Osteocyte (in vitro differentiated cells): ENCODE results near the gene KCTD11. TPM values are rescaled to one million over a fixed set of nuclear protein-coding genes. Genes with fewer than 3 reads are reported as not detected.
"Not testable (repeated sequence)": the region's sequence is repeated elsewhere in the genome, so short reads cannot be mapped to it uniquely, and the experiment has no call there.

Source experiments
- DNase-seq: peaks from one replicate; pipeline ENCODE4 v3.0.0; 2021; ENCODE audit warnings: mixed read lengths; ENCODE audit not compliant: unreplicated experiment; ENCODE audit errors: extremely low spot score
- H3K27ac Mint-ChIP-seq: one replicate; pipeline ENCODE4 v1.8.0; 2021; ENCODE audit warnings: mild to moderate bottlenecking, mixed read lengths; ENCODE audit not compliant: unreplicated experiment
- H3K27me3 Mint-ChIP-seq: one replicate; pipeline ENCODE4 v1.8.0; 2021; ENCODE audit warnings: mixed read lengths; ENCODE audit not compliant: unreplicated experiment
- H3K36me3 Mint-ChIP-seq: one replicate; pipeline ENCODE4 v1.8.0; 2021; ENCODE audit warnings: mixed read lengths; ENCODE audit not compliant: unreplicated experiment
- H3K4me1 Mint-ChIP-seq: one replicate; pipeline ENCODE4 v1.8.0; 2021; ENCODE audit warnings: mixed read lengths; ENCODE audit not compliant: unreplicated experiment
- H3K4me3 Mint-ChIP-seq: one replicate; pipeline ENCODE4 v1.8.0; 2021; ENCODE audit warnings: mild to moderate bottlenecking, moderate library complexity, mixed read lengths; ENCODE audit not compliant: unreplicated experiment
- H3K9me3 Mint-ChIP-seq: one replicate; pipeline ENCODE4 v1.8.0; 2021; ENCODE audit warnings: mixed read lengths; ENCODE audit not compliant: unreplicated experiment
- total RNA-seq: library from RNA; stranded (reverse); gene quantifications from 2 replicates; pipeline ENCODE4 v1.2.1, GENCODE V29; 2021
- TF ChIP-seq, protein P1 (sequence below): fragments of 200-600 bp; sonication (generic); IDR thresholded peaks from 2 replicates; pipeline ENCODE4 v1.5.0; 2021; ENCODE audit warnings: antibody characterized with exemption, mild to moderate bottlenecking, moderate library complexity

Gene KCTD11
- total RNA-seq, 1 donor from 2014 or later = 12.7 TPM

DNA sequence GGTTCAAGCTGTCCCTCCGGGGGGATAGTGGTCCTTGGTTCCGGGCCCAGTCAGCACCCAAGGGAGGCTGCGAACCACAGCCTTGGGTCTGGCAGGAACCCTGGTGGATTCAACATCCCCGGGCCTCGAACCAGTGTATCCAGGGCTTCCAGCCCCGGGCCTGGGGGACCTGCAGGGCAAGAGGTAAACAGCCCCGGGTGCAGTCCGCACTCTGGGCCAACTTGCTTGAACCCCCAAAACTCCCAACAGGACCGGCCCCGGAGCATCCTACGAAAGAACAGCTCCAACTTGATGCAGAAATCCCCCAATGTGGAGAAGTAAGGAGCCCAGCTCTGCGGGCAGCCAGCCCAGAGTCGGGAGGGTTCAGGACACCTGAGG, 21.3 kb upstream of the KCTD11 start:
- Mint-ChIP-seq H3K27ac (no peak overlapping the region), H3K4me3 (peak overlapping the region; percentile 86), H3K36me3 (no peaks in the 10 kb centered on the region), H3K4me1 (peaks cover 15% of the 10 kb centered on the region), H3K27me3 (no peaks in the 10 kb centered on the region), H3K9me3 (no peaks in the 10 kb centered on the region)
- DNase-seq = no peak
- TF ChIP-seq, protein P1, sequence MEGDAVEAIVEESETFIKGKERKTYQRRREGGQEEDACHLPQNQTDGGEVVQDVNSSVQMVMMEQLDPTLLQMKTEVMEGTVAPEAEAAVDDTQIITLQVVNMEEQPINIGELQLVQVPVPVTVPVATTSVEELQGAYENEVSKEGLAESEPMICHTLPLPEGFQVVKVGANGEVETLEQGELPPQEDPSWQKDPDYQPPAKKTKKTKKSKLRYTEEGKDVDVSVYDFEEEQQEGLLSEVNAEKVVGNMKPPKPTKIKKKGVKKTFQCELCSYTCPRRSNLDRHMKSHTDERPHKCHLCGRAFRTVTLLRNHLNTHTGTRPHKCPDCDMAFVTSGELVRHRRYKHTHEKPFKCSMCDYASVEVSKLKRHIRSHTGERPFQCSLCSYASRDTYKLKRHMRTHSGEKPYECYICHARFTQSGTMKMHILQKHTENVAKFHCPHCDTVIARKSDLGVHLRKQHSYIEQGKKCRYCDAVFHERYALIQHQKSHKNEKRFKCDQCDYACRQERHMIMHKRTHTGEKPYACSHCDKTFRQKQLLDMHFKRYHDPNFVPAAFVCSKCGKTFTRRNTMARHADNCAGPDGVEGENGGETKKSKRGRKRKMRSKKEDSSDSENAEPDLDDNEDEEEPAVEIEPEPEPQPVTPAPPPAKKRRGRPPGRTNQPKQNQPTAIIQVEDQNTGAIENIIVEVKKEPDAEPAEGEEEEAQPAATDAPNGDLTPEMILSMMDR = no peak

DNA sequence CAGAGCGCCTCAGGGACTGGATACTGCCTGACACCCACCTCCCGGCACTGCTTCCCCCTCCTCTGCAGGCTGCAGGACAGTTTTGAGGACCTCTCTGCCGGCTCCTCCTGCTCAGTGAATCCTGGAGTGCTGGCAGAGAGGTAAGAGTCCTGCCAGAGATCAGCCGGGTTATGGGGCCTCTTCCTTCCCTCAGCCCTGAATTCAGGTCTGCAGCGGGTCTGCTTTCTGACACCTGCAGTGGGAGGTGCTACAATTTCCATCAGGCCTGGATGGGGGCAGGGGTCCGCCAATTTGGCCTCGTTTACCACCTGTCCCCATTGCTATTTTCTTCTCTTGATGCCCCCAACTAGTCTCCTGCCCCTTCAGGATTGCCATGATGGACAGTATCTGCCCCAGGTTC, 19.9 kb upstream of the KCTD11 start:
- no peaks in the 10 kb centered on the region for H3K36me3 Mint-ChIP-seq
- H3K27ac Mint-ChIP-seq = no peak overlapping the region
- H3K4me3 Mint-ChIP-seq = peak overlapping the region; percentile 12
- peaks cover 15% of the 10 kb centered on the region for H3K4me1 Mint-ChIP-seq
- TF ChIP-seq, protein P1 = no peak
- H3K27me3 Mint-ChIP-seq = no peaks in the 10 kb centered on the region
- DNase-seq = no peak
- H3K9me3 Mint-ChIP-seq = no peaks in the 10 kb centered on the region

DNA sequence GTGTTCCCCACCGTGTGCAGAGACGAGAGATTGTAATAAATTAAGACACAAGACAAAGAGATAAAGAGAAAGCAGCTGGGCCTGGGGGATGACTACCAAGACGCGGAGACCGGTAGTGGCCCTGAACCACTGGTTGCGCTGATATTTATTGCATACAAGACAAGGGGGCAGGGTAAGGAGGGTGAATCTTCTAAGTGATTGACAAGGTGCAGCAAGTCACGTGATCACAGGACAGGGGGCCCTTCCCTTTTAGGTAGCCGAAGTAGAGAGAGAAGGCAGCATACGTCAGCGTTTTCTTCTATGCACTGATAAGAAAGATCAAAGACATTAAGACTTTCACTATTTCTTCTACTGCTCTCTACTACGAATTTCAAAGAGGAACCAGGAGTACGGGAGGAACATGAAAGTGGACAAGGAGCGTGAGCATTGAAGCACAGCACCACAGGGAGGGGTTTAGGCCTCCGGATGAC, 19.3 kb upstream of the KCTD11 start:
- not testable (repeated sequence) for H3K27me3 Mint-ChIP-seq, DNase-seq, H3K27ac Mint-ChIP-seq, H3K4me3 Mint-ChIP-seq, H3K9me3 Mint-ChIP-seq, H3K36me3 Mint-ChIP-seq
- peaks cover 14% of the 10 kb centered on the region for H3K4me1 Mint-ChIP-seq

DNA sequence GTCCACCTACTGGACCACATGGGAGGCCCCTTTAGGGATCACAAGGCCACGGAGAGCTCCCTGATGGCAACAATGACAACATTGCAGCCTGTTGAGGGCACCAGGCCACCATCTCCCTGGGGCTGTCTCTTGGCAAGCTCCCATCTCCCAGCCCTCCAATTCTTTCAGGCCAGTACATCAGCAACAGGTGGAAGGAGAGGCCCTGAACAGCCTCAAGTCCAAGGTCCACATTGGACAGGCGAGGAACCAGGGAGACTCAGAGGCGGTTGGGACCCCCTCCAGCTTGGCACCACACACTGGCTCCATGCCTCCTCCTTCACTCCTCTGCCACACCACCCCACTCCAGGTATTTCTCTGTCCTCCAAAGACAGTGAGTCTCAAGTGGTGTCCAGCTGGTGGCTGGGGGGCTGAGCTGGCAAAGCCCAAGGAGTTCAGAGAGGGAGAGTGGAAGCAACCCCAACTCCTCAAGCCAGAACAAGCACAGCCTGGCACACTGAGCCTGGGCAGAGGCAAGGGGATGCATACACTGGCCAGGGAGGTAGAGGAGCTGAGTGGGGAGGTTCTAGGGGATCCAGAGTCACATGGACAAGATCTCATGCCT, 16.9 kb upstream of the KCTD11 start:
- no peak overlapping the region for H3K27ac Mint-ChIP-seq
- H3K27me3 Mint-ChIP-seq = peaks cover 2% of the 10 kb centered on the region
- no peaks in the 10 kb centered on the region for H3K36me3 Mint-ChIP-seq
- no peak for DNase-seq
- TF ChIP-seq, protein P1 = no peak
- no peaks in the 10 kb centered on the region for H3K9me3 Mint-ChIP-seq
- H3K4me1 Mint-ChIP-seq = peaks cover under 1% of the 10 kb centered on the region
- H3K4me3 Mint-ChIP-seq = no peak overlapping the region

DNA sequence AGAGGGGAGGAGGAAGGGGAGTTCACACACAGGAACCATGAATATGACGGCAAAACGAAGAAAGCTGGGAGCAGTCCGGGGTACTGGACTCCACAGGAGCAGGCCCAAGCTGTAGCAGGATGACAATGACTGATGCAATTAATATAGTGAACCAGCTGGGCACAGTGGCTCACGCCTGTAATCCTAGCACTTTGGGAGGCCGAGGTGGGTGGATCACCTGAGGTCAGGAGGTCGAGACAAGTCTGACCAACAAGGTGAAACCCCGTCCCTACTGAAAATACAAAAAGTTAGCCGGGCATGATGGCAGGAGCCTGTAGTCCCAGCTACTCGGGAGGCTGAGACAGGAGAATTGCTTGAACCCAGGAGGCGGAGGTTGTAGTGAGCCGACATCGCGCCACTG, 16.2 kb upstream of the KCTD11 start:
- H3K4me3 Mint-ChIP-seq, H3K4me1 Mint-ChIP-seq, H3K9me3 Mint-ChIP-seq, H3K27me3 Mint-ChIP-seq, H3K27ac Mint-ChIP-seq, H3K36me3 Mint-ChIP-seq, DNase-seq: not testable (repeated sequence)

DNA sequence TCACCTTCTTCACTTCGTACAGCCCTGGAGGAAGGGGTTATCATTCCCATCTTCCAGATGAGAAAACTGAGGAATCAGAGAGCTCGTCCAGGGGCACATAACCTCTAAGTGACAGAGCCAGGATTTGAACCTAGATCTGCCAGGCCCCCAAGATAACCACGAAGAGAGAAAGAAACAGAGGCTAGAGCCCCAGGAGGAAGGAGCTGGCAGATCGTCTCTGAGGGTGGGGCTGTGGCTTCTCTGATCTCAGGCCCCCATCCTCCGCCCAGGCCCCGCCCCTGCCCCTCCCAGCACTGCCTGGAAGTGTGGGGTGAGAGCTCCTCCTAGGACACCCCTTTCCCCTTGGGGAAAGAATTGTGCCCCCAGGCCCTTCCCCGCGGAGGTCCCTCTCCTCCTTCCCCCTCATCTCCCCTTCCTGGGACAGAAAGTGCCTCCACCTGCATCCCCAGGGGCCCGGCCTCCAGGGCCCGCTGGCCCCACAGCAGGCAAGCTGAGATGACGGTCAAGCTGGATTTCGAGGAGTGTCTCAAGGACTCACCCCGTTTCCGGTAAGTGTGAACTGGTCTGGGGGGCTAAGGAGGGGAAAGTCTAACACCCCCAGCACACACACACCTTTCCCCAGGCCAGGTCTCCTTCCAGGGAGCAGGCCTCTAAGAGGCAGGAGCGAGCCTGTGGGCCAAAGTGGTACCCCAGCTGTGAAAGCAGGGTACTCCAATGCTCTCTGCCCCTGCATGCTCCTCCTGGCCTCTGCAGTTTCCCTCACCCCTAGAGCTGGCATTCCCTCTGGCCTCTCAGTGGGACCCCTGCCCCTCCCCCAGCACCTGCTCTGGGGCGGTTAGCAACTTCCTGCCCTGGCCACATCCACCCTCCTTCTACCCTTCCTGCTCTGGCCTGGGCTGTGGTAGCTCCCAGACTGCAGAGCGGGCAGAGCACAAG, 15.5 kb upstream of the KCTD11 start, which contains the start of gene ACAP1:
ACAP1 (plus strand) TSS at position 290 of the 936 bp plus-strand sequence; CDS start at position 496, 206 bp downstream.
- H3K36me3 Mint-ChIP-seq = no peaks in the 10 kb centered on the region
- DNase-seq = no peak
- no peak within 1 kb of the TSS for H3K27ac Mint-ChIP-seq
- H3K4me1 Mint-ChIP-seq = no peaks in the 10 kb centered on the region
- H3K9me3 Mint-ChIP-seq = no peaks in the 10 kb centered on the region
- H3K27me3 Mint-ChIP-seq = peaks cover 4% of the 10 kb centered on the region
- H3K4me3 Mint-ChIP-seq = no peak within 1 kb of the TSS
- TF ChIP-seq, protein P1 = no peak

DNA sequence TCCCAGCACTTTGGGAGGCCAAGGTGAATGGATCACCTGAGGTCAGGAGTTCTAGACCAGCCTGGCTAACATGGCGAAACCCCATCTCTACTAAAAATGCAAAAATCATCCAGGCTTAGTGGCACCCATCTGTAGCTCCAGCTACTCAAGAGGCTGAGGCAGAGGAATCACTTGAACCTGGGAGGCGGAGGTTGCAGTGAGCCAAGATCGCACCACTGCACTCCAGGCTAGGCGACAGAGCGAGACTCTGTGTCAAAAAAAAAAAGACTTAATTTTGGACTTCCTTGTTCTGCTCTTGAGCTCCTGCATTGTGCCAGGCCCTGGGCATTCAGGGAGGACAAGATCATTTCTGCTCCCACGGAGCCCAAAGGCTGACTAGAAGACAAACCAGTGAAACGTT, 14.4 kb upstream of the KCTD11 start:
- not testable (repeated sequence) for H3K9me3 Mint-ChIP-seq, H3K27me3 Mint-ChIP-seq, DNase-seq, H3K4me1 Mint-ChIP-seq, H3K36me3 Mint-ChIP-seq, H3K4me3 Mint-ChIP-seq, H3K27ac Mint-ChIP-seq
